ENCODE measurements around the gene DMAC1.

Gene DMAC1
- total RNA-seq, result 14.7 to 27.3 (median 19.9) reads per million in 4 experiments

DNA sequence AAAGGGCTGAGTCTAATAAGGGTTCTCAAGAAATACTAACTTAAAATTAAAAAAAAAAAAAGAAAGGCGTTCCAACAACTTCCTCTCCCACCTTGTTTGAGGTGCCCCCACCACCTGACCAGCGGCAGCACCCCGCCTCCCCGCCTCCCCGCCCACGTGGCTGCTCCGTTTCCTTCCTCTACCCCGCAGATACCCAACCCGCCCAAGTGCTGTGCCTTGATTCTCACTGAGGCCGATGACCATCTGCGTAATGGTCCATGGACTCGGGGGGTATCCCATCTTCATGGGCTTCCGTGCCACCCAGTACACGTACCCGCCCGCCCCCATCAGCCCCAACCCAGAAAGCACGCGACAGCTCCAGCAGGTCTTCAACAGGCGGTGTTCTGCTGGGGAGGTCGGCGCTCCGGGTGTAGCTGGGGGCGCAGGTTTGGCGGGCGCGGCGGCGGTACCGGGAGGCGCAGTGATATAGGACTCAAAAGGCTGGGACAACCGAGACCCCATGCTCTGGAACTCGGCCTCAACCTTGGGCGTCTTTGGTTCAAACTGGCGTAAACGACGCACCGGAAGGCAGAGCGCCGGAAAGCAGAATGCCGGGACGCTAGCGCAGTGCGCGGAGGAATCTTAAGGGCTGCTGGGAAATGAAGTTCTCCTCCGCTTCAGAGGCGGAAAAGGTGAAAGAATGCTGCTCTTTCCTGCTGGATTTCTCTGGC, at the start of gene DMAC1:
TSS of gene DMAC1 (minus strand) at position 545 of the 710 bp plus-strand sequence. CDS start at position 501, 44 bp downstream.
- peak; percentile 36 for DNase-seq

DNA sequence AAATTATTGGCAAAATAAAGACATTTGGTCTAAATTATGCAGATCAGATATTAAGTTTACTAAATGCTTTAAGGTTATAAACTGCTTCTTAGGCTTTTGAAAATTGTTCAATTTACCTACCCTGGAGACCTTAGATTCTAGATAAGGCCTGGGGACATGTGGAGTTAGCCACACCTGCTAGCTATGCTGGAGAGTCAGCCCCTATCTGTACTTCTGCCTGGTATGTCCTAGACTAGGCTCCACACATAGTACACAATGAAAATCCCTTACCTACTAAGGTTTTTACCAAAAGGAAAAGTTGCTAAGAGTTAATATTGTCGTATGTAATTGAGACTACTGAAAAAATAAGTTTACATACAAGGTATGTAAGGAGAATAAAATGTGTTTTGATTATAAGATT, 49.8 kb upstream of the DMAC1 start:
- DNase-seq, result no peak

DNA sequence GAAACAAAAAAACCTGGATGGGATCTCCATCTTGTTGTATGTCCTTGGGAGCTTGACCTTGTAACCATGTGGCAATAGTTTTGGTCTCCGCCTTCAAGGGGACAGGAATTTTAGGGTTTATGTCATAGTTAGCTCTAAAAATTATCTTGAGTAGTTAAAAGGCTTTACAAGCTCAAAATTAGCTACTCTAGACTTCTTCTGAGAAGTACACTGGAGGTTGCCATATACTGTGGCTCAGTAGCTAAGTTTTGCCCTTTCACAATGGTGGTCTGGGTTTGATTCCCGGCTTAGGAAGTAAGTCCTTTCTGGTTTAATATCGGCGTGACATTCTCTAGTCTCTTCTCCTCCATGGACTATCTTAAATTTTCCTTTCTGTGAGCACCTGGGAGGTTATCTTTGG, 48.9 kb upstream of the DMAC1 start:
- no peak for DNase-seq

GRCh38 chr9:7844242-7844641, 44.7 kb upstream of the DMAC1 start:
- no peak for DNase-seq

- DNase-seq, result no peak
These were observed 42.3 kb upstream of the DMAC1 start for GRCh38 chr9:7841831-7842230.

DNA sequence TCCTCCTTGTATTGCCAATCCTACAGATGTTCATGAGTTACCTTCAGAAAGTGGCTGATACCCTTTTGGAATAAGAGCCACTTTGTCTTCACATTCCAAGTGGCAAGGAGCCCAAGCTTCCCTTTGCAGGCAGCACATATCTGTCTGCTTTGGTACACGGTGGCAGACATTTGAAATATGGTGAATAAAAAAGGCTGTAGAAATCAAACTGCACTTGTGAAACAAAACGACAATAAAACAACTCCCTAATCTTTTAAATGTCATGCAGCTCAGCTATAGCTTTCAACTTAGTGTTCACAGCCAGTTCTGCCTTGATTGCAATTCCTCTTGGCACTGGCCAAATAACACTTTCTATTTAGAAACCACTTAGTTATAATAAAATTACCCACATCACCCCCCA, 35.0 kb upstream of the DMAC1 start:
- DNase-seq, result no peak

- no peak for DNase-seq
These were observed 28.8 kb upstream of the DMAC1 start for GRCh38 chr9:7828334-7828733.

- DNase-seq, result no peak
These were observed 28.2 kb upstream of the DMAC1 start for GRCh38 chr9:7827792-7828191.

- DNase-seq, result no peak
These were observed 27.5 kb upstream of the DMAC1 start for GRCh38 chr9:7827056-7827455.

DNA sequence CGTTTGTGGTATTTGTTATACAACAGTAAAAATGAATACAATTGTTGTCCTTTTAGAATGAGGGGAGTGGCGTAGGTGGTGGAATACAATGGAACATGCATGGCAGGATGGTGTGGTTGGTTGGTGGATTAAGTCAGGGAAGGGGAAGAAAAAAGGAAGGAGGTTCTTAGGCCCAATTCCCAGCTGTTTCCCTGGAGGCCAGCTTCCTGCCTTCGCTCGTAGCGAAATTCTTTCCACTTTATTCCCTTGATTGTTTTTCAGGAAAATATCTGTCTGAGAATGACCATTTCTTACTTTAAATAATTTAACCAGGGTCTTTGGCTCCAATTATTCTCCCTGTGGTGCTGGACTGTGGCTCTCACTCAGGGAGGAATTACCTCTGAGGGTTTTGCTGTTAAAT, 24.1 kb upstream of the DMAC1 start:
- no peak for DNase-seq

DNA sequence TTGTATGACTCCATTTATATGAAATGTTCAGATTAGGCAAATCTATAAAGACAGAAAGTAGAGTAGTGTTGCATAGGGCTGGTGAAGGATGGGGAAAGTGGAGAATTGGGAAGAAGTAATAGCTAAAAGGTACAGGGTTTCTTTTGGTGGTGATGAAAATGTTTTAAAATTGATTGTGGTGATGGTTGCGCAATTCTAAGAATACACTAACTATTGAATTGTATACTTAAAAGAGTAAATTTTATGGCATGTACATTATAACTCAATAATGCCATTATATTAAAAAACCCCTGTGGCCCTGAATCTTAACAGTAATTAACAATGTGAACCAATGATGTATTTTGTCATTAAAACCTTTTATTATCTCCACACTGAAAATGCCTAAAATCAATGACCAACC, 20.4 kb upstream of the DMAC1 start:
- DNase-seq, result no peak

DNA sequence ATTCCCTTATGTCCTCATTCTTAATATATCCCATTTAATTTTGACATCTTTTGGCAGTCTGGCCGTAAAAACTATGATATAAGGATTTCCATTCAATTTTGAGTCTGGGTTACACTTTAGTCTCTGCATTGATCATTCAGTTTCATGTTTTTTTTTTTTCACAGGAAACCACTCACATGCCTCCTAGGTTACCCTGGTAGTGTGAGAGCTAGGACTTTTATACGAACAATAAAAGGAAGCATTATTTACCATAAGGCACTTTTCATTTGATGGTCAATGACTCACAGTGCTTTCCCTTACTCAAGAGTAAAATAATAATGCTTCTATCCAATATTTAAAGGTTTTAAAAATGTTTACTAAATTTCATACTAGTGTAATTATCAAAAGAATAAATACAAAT, 16.4 kb upstream of the DMAC1 start:
- no peak for DNase-seq

DNA sequence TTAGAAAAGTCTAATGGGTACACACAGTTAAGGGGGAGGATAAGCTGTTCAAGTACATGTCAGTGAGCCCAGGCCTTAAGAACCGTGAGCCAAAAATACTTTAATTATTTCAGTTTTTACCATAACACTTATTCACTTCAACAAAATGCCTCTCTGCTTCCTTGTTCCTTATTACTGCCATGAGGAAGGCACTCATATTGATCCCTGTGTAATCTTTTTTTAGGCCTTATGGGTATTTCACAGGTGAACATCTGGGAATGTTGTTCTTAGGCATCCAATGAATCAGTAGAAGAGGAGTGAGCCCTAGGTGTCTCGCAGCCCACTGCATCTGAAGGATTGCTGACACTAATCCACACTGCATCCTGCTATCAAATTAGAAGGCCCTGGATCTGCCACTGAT, 13.5 kb upstream of the DMAC1 start:
- DNase-seq, result no peak

DNA sequence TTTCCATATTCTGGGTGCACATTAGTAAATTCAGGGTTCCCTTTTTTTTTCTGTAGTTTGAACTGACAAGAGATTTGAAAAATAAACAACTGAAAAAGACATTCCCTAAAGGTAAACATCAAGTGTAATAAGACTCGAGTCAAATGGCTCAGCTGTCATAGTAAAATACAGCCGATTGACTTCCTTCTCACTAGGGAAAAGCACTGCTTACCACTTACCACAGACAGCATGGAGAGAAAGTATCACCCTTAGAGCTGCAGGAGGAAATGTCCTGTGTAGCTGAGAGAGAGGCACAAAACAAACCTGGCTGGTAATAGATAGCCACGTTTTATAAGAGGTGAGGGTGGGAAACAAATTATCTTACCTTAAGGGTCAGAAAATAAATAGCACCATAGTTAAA, 12.1 kb upstream of the DMAC1 start:
- DNase-seq, result no peak

DNA sequence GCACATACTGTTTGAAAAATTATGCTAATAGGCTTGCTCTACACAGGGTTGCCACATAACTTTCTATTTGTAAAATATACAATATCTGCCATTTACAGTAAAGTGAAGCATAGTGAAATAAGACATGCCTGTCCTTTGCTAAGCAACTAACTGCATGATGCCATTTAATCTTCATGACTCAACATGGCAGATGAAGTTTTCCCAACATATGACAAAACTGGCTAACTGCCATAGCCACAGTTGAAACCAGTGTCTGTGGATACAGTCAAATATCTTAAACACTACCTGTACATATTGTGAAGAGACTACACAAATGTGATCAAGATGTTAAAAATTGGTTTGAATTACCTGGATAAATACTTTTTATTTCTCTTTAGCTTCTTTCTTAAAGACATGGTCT, 3.1 kb upstream of the DMAC1 start:
- no peak for DNase-seq

DNA sequence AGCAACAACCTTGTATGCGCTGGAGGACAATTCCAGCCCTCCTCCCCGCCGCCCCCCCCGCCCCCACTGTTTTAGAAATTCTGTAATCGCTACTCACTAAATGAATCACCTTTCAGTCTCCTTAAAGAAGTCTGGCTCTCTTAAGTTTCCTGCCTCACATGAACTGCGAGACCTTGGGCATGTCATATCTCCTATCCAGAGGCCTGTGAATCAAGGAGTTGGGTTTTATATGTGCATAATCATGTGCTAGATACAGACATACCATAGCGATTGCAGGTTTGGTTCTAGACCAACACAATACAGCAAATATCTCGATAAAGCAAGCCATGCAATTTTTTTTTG, 337 bp upstream of the DMAC1 start:
- no peak for DNase-seq

DNA sequence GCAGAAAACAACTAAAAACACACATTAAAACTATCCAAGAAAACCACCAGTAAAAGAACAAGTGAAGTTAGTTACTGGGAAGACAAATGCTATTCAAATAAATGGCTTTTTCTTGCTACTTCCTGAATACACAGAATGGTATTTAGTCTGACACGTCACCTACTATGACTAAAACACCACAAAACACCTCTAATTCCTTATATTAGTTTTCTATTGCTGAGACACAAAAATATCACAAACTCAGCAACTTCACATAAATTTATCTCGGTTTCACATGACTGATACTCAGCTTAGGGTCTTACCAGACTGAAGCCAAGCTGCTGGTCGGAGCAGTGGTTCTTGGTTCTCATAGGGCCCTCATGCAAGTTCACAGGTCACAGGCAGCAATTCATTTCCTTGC, 5.4 kb downstream of the DMAC1 start:
- DNase-seq, result no peak

DNA sequence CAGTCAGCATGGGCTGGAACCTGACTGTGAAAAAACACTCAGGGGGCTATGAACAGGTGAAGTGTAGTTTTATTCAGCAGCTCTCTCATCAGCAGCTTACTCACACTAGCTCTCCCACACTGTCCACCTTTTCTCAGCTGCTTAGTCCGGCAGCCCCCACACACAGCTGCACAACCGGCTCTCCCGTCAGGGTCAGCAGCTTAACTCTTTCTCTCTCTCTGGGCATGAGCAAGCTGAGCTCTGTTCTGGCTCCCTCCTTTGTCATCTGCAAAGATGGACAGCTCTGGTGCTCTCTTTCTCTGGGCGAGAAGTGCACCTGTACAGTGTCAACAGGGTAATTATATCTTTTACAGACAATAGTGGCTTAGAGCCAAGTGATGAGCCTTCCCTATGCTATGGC, 8.2 kb downstream of the DMAC1 start:
- DNase-seq, result no peak

DNA sequence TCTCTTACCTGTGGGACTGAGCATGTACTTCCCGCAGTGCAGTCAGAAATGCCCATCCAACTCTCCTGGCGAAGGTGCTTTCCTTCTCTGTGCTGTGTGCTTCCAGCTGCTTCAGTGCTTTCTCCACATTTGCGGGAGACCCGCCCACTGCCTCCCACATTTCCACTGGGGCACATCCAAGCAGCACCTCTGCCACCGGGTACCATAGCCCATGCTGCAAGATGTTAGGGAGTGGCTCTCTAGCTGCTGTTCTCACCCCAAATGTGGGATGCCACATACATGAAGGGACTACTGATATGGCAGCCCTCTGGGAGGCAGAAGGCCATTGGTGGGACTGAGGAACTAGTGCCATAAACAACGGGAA, 8.8 kb downstream of the DMAC1 start:
- no peak for DNase-seq

DNA sequence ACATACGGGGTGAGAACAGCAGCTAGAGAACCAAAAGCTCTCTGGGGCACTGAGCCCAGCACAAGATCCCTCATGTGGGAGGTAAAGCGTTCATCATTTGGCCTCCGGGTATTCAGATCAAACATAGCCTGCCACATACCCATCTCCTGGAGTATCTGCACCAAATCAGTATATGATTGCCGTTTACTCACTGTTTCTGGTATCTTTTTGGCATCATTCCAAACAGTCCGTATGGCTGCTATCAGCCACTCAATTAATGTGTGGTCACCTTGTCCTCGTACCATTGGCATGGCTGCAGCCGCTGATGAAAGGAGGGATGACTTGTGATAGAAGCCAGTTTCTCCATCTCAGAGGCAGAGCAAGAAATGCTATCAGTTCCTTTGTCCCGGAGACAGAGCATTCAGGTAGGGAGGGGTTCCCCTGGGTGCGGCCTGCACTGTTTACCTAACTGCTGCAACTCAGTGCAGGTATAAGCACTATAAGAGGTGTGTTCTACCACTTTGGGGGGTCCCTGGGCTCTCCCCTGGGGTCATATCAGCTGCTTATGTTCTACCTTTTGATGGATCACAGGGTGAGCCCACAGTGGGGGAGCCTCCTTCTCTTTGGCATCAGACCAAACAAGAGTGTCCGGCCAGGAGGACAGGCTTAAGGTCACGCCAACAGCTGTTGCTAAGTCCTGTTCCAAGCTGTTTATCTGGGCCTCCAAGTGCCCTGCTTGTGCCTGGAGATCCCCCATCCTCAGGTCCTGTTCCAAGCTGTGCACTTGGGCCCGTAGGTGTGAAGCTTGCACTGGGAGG, 9.4 kb downstream of the DMAC1 start:
- DNase-seq, result no peak

DNA sequence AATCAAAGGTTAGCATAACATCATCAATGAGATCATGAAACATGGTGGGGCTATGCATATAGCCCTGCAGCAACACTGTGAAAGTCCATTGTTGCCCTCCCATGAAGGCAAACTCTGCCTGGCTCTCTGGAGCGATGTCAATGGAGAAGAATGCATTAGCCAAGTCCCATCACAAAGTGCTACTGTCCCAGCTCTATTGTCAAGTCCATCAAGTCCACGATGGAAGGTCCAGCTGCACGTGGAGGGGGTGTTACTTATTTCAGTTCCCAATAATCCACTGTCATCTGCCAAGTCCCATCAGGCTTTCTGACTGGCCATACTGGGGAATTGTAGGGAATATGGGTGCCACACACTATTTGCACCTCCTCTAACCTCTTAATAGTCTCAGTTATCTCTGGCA, 10.8 kb downstream of the DMAC1 start:
- DNase-seq, result no peak

- no peak for DNase-seq
These were observed 13.8 kb downstream of the DMAC1 start for GRCh38 chr9:7785813-7786212.

DNA sequence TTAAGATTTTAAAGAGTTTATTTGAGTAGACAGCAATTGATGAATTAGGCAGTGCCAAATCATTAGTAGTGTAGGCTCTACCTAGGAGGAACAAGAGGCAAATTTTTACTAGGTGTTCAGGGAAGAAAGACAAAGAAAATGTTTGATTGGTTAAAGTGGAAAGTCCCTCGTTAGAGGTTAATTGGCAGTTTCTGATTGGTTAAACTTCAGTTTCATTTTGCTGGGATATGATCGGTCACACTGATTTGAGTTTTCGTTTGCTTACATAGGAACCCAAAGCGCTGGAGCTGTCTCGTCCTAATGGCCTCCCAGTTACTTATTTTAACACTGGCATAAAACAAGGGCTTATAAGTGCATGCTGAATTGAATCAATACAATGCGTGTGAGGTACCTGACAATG, 15.1 kb downstream of the DMAC1 start:
- no peak for DNase-seq

DNA sequence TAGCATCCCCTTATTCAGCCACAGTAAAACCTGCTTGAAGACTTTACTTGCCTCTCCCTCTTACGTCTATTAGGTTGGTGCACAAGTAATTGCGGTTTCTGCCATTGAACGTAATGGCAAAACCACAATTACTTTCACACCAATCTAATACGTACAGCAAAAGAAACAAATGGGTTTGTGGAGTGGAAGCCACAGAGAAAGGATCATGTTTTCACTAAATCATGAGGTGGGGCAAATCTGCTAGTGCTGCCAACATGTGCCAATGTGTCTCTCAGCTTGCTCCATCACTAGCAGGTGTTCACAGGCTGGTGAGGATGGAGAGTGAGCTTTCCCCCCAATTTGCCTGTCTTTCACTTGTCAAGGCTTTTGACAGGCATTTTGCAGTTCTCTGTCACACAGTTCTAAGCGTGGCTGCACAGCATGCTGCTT, 15.9 kb downstream of the DMAC1 start:
- DNase-seq, result no peak

Data from effector CD8-positive, alpha-beta T cell (primary cell).